Measurements from ENCODE around the gene NOLC1. TPM values are rescaled to one million over a fixed set of nuclear protein-coding genes. Genes with fewer than 3 reads are reported as not detected.

The NOLC1 gene
- total RNA-seq, 1 donor from 2014 or later = 31.0 TPM

DNA sequence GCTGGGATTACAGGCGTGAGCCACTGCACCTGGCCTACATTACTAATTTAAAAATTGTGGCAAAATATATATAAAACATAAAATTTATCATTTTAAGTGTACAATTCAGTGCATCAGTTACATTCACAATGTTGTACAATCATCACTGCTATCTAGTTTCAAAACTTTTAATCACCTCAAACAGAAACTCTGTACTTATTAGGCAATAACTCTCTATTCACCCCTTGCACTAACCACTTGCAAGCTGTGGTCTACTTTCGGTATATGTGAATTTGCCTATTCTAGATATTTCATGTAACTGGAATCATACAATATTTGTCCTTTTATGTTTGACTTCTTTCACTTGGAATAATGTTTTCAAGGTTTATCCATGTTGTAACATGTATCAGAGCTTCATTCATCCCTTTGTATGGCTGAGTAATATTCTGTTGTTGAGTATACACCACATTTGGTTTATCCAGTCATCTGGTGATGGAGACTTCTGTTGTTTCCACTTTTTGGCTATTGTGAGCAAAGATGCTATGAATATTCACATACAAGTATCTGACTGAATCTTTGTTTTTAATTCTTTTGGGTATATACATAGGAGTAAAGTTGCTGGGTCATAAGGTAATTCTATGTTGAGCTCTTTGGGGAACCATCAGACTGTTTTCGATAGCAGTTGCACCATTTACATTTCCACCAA is 59.6 kb downstream of the NOLC1 start:
- Histone ChIP-seq H3K9me3 (no peaks in the 10 kb centered on the region), H3K4me1 (no peaks in the 10 kb centered on the region), H3K4me3 (no peak overlapping the region), H3K36me3 (no peaks in the 10 kb centered on the region), H3K27ac (no peak overlapping the region), H3K27me3 (ENCODE audit: low read depth) (no peaks in the 10 kb centered on the region)
- intact Hi-C loops (cut with DNase I) = no loop called here
- TF ChIP-seq CTCF (IDR thresholded peaks at IDR 0.05) = no peak
- ATAC-seq = no peak
- DNase-seq = no peak

Other genes with a start within 250 kb of the NOLC1 start
- 38.6 TPM for gene ARMH3, start 96.2 kb upstream of the NOLC1 start, total RNA-seq
- 21.8 TPM for gene HPS6, start 87.0 kb upstream of the NOLC1 start, total RNA-seq
- gene LDB1, start 32.0 kb upstream of the NOLC1 start, total RNA-seq = 58.0 TPM
- 32.7 TPM for gene PPRC1, start 19.3 kb upstream of the NOLC1 start, total RNA-seq
- gene ELOVL3, start 73.9 kb downstream of the NOLC1 start, total RNA-seq = 0.92 TPM
- gene PITX3, start 89.1 kb downstream of the NOLC1 start, total RNA-seq = not detected
- 40.3 TPM for gene GBF1, start 93.1 kb downstream of the NOLC1 start, total RNA-seq
- 30.9 TPM for gene NFKB2, start 243.3 kb downstream of the NOLC1 start, total RNA-seq